Keratinocyte (primary cell): ENCODE measurements around the gene SLC43A1. TPM values are rescaled to one million over a fixed set of nuclear protein-coding genes. Genes with fewer than 3 reads are reported as not detected.

ENCODE experiments used
- DNase-seq: peaks from one replicate; pipeline ENCODE4 v3.0.0-alpha.2; 2011; ENCODE audit warnings: low read depth, missing footprints, low spot score
- FAIRE-seq: peaks from 2 replicates; lab custom pipeline; 2011; peaks lifted over from hg19 to GRCh38; lab: Jason Lieb, UNC
- H2AFZ ChIP-seq: 2 replicates; pipeline ENCODE4 v1.6.0; 2012; ENCODE audit warnings: low read length, control low read depth, inconsistent platforms; ENCODE audit not compliant: control insufficient read depth
- H3K27ac ChIP-seq: 2 replicates; pipeline ENCODE4 v1.5.1; 2011; ENCODE audit warnings: low read length; ENCODE audit not compliant: control insufficient read depth, insufficient read depth
- H3K27me3 ChIP-seq: 3 replicates; pipeline ENCODE4 v1.6.0; 2011; ENCODE audit warnings: low read length; ENCODE audit not compliant: control insufficient read depth, insufficient read depth; ENCODE audit errors: extremely low read depth
- H3K36me3 ChIP-seq, 2 experiments: 2 replicates in 1 of 2; 3 replicates in 1 of 2; pipeline ENCODE4 v1.5.1; 2011; ENCODE audit warnings: low read length in 2 of 2, mild to moderate bottlenecking in 1 of 2; ENCODE audit not compliant: control insufficient read depth in 2 of 2, insufficient read depth in 2 of 2; ENCODE audit errors: extremely low read depth in 1 of 2
- H3K4me1 ChIP-seq: 3 replicates; pipeline ENCODE4 v1.5.1; 2011; ENCODE audit warnings: low read length; ENCODE audit not compliant: control insufficient read depth, insufficient read depth; ENCODE audit errors: extremely low read depth
- H3K4me2 ChIP-seq: 3 replicates; pipeline ENCODE4 v1.6.0; 2011; ENCODE audit warnings: low read depth, low read length; ENCODE audit not compliant: control insufficient read depth, insufficient read depth; ENCODE audit errors: extremely low read depth
- H3K4me3 ChIP-seq, 3 experiments: fragments of 200-600 bp in 1 of 3; sonication (generic) in 1 of 3; 2 replicates in 2 of 3; 3 replicates in 1 of 3; pipeline ENCODE4 v1.5.1; 2011 to 2016; ENCODE audit warnings: low read length in 3 of 3, mild to moderate bottlenecking in 3 of 3, control low read depth in 2 of 3, inconsistent platforms in 1 of 3, low read depth in 1 of 3, mixed read lengths in 1 of 3, mixed run types in 1 of 3, moderate library complexity in 1 of 3; ENCODE audit not compliant: control insufficient read depth in 2 of 3, insufficient read depth in 2 of 3; ENCODE audit errors: extremely low read depth in 1 of 3
- H3K79me2 ChIP-seq: 2 replicates; pipeline ENCODE4 v1.6.0; 2012; ENCODE audit warnings: low read length; ENCODE audit not compliant: control insufficient read depth, insufficient read depth
- H3K9ac ChIP-seq: 3 replicates; pipeline ENCODE4 v1.6.0; 2011; ENCODE audit warnings: low read length; ENCODE audit not compliant: control insufficient read depth, insufficient read depth; ENCODE audit errors: extremely low read depth
- H3K9me1 ChIP-seq: 3 replicates; pipeline ENCODE4 v1.6.0; 2011; ENCODE audit warnings: low read length; ENCODE audit not compliant: control insufficient read depth, insufficient read depth; ENCODE audit errors: extremely low read depth
- H3K9me3 ChIP-seq: 2 replicates; pipeline ENCODE4 v1.5.1; 2012; ENCODE audit warnings: low read depth, low read length; ENCODE audit not compliant: control insufficient read depth
- H4K20me1 ChIP-seq: 3 replicates; pipeline ENCODE4 v1.6.0; 2011; ENCODE audit warnings: low read length; ENCODE audit not compliant: control insufficient read depth, insufficient read depth; ENCODE audit errors: extremely low read depth
- EZH2 ChIP-seq: IDR thresholded peaks from one replicate; pipeline ENCODE4 v1.6.1; 2012; ENCODE audit warnings: inconsistent platforms, mild to moderate bottlenecking, low read length, moderate library complexity
- dilution Hi-C: fragments of 300-500 bp; cut with MboI; formaldehyde crosslinking; loops from one replicate; pipeline ENCODE4 v1.7.0; 2020; ENCODE audit warnings: low sequenced_read_pairs; ENCODE audit not compliant: extremely low pct_ligation_motif_present
- polyA plus RNA-seq, 5 experiments: library from polyadenylated mRNA; depleted of rRNA in 3 of 5; stranded (reverse) in 3 of 5; stranded (forward) in 1 of 5; unstranded in 1 of 5; fragments of >200 nt; gene quantifications; 1 replicate in 1 of 5; 2 replicates in 3 of 5; 3 replicates in 1 of 5; pipeline versions ENCODE4 v1.2.1 to v1.2.3, GENCODE V29; 2011 to 2012; ENCODE audit warnings: missing spikeins in 2 of 5, low read depth in 1 of 5, low replicate concordance in 1 of 5
- TF ChIP-seq, protein P1 (sequence below), 3 experiments: IDR thresholded peaks in 1 of 3; conservative IDR thresholded peaks in 1 of 3; optimal IDR thresholded peaks in 1 of 3; 2 replicates in 2 of 3; 3 replicates in 1 of 3; pipeline versions ENCODE3 to v1.5.1; 2011; ENCODE audit warnings: low read length in 3 of 3, mild to moderate bottlenecking in 3 of 3, moderate library complexity in 2 of 3, control low read depth in 1 of 3, inconsistent platforms in 1 of 3; ENCODE audit not compliant: insufficient read depth in 2 of 3; ENCODE audit errors: extremely low read depth in 1 of 3

The SLC43A1 gene
- polyA plus RNA-seq, 1 donor (not counting 4 experiments of a cell fraction or from before 2014, with no cell fraction given), result 0.75 TPM

DNA sequence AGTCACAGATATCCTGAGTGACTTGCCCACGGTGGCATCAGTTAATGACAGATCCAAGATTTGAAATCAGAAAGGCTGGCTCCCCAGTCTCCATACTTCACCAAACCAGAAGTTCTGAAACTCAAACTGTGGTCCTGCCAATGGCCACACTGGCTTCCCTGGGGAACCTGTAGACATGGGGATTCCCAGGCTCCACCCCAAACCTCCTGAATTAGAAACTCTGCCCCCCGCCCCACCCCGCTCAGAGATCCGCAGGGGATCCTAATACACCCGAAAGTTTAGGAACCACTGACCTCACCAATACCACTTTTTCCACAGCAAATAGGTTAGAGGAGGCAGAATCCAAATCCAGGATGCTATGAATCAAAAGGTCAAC lies 39.8 kb downstream of the SLC43A1 start:
- H3K27me3 ChIP-seq, result peaks cover 25% of the 10 kb centered on the region

DNA sequence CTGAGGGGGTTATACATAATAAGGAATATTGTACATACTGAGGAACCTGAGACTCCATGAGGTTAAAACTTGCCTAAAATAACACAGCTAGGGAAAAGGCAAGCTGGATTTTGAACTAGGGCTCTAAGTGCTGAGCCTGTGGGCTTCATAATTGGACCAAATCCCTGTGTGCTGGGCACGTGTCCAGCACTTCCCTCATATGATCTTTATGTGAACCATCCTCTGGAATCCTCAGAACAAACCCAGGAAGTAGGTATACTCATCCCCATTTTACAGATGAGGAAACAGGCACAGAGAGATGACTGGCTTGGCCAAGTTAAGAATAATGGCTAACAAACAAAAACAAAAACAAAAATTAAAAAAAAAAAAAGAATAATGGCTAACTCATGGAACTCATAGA lies 40.3 kb downstream of the SLC43A1 start:
- no peak for DNase-seq
- Histone ChIP-seq H4K20me1 (no peaks in the 10 kb centered on the region), H3K9me3 (no peaks in the 10 kb centered on the region), H3K27ac (no peak overlapping the region), H2AFZ (no peak overlapping the region), H3K4me2 (no peak overlapping the region), H3K9me1 (no peaks in the 10 kb centered on the region), H3K4me3 (no peak overlapping the region), H3K27me3 (peaks cover 25% of the 10 kb centered on the region), H3K9ac (no peak overlapping the region), H3K79me2 (no peaks in the 10 kb centered on the region), H3K4me1 (peaks cover 8% of the 10 kb centered on the region), H3K36me3 (no peaks in the 10 kb centered on the region)
- TF ChIP-seq EZH2, result no peak
- TF ChIP-seq, protein P1, sequence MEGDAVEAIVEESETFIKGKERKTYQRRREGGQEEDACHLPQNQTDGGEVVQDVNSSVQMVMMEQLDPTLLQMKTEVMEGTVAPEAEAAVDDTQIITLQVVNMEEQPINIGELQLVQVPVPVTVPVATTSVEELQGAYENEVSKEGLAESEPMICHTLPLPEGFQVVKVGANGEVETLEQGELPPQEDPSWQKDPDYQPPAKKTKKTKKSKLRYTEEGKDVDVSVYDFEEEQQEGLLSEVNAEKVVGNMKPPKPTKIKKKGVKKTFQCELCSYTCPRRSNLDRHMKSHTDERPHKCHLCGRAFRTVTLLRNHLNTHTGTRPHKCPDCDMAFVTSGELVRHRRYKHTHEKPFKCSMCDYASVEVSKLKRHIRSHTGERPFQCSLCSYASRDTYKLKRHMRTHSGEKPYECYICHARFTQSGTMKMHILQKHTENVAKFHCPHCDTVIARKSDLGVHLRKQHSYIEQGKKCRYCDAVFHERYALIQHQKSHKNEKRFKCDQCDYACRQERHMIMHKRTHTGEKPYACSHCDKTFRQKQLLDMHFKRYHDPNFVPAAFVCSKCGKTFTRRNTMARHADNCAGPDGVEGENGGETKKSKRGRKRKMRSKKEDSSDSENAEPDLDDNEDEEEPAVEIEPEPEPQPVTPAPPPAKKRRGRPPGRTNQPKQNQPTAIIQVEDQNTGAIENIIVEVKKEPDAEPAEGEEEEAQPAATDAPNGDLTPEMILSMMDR (optimal IDR thresholded peaks at IDR 0.05 in 1 of 3, IDR thresholded peaks at IDR 0.05 in 1 of 3, conservative IDR thresholded peaks at IDR 0.05 in 1 of 3; ENCODE audit: extremely low read depth in 1 of 3, insufficient read depth in 2 of 3, low read length in 3 of 3), result no peak
- no peak for FAIRE-seq
- dilution Hi-C loops, result no loop called here

More for the DNA sequence above, 39.8 kb downstream of the SLC43A1 start:
- Histone ChIP-seq H2AFZ (no peak overlapping the region), H3K27ac (no peak overlapping the region), H3K4me3 (peak overlapping the region in 1 of 3 experiments; percentile 7), H3K36me3 (no peaks in the 10 kb centered on the region), H3K79me2 (no peaks in the 10 kb centered on the region), H3K9me3 (no peaks in the 10 kb centered on the region), H4K20me1 (no peaks in the 10 kb centered on the region), H3K4me1 (peaks cover 8% of the 10 kb centered on the region), H3K4me2 (peak overlapping the region; percentile 59), H3K9me1 (no peaks in the 10 kb centered on the region), H3K9ac (no peak overlapping the region)
- TF ChIP-seq, protein P1 (optimal IDR thresholded peaks at IDR 0.05 in 1 of 3, IDR thresholded peaks at IDR 0.05 in 1 of 3, conservative IDR thresholded peaks at IDR 0.05 in 1 of 3; ENCODE audit: extremely low read depth in 1 of 3, insufficient read depth in 2 of 3, low read length in 3 of 3), result no peak
- no peak for TF ChIP-seq EZH2
- FAIRE-seq, result no peak
- dilution Hi-C loops, result no loop called here
- DNase-seq, result no peak
